Suprapubic skin (tissue), 4 donors: Measurements from ENCODE around the gene TRIP4. TPM values are rescaled to one million over a fixed set of nuclear protein-coding genes. Genes with fewer than 3 reads are reported as not detected.

Experiments
- DNase-seq, 2 donors: peaks; one replicate each; pipeline ENCODE4 v3.0.0-alpha.2; 2019; ENCODE audit warnings: low spot score in 2 of 2
- H3K27ac ChIP-seq: fragments of 200-600 bp; sonication (generic); one replicate; pipeline ENCODE4 v1.5.1; 2019
- H3K27me3 ChIP-seq: fragments of 200-600 bp; sonication (generic); one replicate; pipeline ENCODE4 v1.5.1; 2019
- H3K36me3 ChIP-seq: fragments of 200-600 bp; sonication (generic); one replicate; pipeline ENCODE4 v1.5.1; 2019
- H3K4me1 ChIP-seq: fragments of 200-600 bp; sonication (generic); one replicate; pipeline ENCODE4 v1.5.1; 2019
- H3K4me3 ChIP-seq: fragments of 200-600 bp; sonication (generic); one replicate; pipeline ENCODE4 v1.5.1; 2019; ENCODE audit warnings: mild to moderate bottlenecking
- H3K9me3 ChIP-seq: fragments of 200-600 bp; sonication (generic); one replicate; pipeline ENCODE4 v1.5.1; 2019
- EP300 ChIP-seq: sonication (generic); formaldehyde crosslinking; IDR thresholded peaks from one replicate; pipeline ENCODE4 v1.6.1; 2017; ENCODE audit warnings: antibody characterized with exemption
- POLR2A ChIP-seq, 2 donors: fragments of 450-650 bp; IDR thresholded peaks; one replicate each; pipeline ENCODE4 v1.6.1; 2017; ENCODE audit warnings: antibody characterized with exemption in 2 of 2, mild to moderate bottlenecking in 2 of 2, moderate library complexity in 2 of 2
- POLR2AphosphoS5 ChIP-seq, 3 donors: sonication (generic); formaldehyde crosslinking; IDR thresholded peaks; one replicate each; pipeline ENCODE4 v1.6.1; 2017; ENCODE audit warnings: antibody characterized with exemption in 3 of 3
- WGBS: methylation state at CpG from one replicate; pipeline ENCODE4 v1.1.5; 2018; 5-methylcytosine and 5-hydroxymethylcytosine counted together
- total RNA-seq, 4 donors: library from RNA; depleted of rRNA; stranded (reverse); fragments of >200 nt; gene quantifications; one replicate each; pipeline ENCODE4 v1.1.0, GENCODE V29; 2016
- TF ChIP-seq, protein P1 (sequence below), 2 donors: fragments of 200-600 bp in 1 of 2; fragments of 450-650 bp in 1 of 2; sonication (generic) in 1 of 2; IDR thresholded peaks; one replicate each; pipeline ENCODE4 v1.5.1; 2016 to 2019; ENCODE audit warnings: antibody characterized with exemption in 2 of 2, mild to moderate bottlenecking in 1 of 2, moderate library complexity in 1 of 2

The TRIP4 gene
- total RNA-seq, 4 donors from 2014 or later, result 8.3 to 22.2 (median 13.0) TPM

DNA sequence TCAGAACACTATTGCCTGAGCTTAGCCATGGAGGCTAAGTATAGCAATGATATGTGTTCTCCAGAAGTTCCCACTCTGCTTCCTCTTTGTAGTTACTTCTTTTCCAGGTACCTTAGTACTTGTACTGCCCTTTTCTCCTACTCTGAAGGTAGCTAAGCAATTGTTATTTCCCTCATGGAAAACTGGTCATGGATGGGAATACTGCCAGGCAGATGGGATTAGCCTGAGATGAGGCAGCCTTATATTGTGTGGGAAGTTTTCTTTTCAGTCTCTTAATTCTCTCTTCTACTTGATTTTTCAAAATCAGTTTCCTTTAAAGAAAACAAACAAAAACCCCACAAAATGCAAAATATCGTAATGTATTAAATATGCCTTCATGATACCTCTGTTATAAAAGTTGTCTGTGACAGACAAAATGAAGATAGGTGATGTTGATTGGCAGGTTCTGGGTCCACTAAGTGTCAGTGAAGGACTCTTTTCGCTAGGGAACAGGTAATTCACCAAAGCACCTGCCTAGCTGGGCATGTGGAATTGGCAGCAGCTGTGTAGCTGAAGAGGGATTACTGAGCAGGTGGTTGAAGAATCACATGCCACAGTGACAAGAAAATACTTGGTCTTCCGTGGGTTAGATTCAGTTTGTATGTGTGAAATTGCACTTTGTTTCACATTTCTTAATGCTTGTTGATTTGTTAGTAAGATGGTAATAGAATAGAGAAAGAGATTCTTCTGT lies 76.8 kb downstream of the TRIP4 start:
- Histone ChIP-seq H3K9me3 (no peaks in the 10 kb centered on the region), H3K4me3 (no peak overlapping the region), H3K36me3 (no peaks in the 10 kb centered on the region), H3K4me1 (peaks cover 60% of the 10 kb centered on the region), H3K27ac (no peak overlapping the region), H3K27me3 (no peaks in the 10 kb centered on the region)
- TF ChIP-seq EP300, result no peak
- TF ChIP-seq POLR2AphosphoS5 (IDR thresholded peaks at IDR 0.05), result no peak
- TF ChIP-seq, protein P1, sequence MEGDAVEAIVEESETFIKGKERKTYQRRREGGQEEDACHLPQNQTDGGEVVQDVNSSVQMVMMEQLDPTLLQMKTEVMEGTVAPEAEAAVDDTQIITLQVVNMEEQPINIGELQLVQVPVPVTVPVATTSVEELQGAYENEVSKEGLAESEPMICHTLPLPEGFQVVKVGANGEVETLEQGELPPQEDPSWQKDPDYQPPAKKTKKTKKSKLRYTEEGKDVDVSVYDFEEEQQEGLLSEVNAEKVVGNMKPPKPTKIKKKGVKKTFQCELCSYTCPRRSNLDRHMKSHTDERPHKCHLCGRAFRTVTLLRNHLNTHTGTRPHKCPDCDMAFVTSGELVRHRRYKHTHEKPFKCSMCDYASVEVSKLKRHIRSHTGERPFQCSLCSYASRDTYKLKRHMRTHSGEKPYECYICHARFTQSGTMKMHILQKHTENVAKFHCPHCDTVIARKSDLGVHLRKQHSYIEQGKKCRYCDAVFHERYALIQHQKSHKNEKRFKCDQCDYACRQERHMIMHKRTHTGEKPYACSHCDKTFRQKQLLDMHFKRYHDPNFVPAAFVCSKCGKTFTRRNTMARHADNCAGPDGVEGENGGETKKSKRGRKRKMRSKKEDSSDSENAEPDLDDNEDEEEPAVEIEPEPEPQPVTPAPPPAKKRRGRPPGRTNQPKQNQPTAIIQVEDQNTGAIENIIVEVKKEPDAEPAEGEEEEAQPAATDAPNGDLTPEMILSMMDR (IDR thresholded peaks at IDR 0.05), result no peak
- TF ChIP-seq POLR2A (IDR thresholded peaks at IDR 0.05), result no peak
- WGBS, result 57% methylated on average over 3 of the region's 3 CpGs
- no peak for DNase-seq

DNA sequence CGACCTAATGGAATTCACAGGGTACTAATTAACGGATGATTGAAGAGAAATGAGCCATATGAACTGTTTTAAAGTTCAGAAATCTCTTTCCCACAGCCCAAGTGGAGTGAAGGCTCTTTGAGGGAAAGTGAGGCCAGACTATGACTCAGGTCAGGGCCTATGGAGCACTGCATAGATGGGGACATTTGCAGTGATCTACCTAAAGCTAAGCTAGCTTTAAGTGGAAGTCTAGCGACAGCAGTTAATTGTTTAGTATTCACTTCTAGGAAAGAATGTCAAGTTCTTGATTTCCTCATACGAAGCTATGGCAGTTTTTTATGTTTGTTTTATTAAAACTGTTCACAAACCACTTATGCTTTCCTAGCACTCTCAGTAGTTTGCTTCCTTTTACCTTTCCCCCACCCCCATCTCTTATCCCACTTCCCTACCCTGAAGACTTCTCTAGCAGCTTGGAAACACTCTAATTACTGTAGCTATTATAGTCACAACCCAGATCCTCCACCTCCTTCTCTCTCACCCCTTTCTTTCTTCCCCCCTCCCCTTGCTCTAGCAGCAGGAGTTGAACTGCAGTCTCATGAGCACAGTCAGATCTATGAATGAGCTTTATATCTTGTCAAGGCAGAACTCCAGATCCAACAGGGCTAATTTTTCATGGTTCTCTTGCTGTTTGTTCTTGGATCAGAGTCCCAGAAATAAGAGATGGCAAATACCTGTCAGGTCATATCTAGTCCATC lies 78.9 kb downstream of the TRIP4 start:
- TF ChIP-seq, protein P1 (IDR thresholded peaks at IDR 0.05), result no peak
- TF ChIP-seq POLR2AphosphoS5 (IDR thresholded peaks at IDR 0.05) (no peak), POLR2A (IDR thresholded peaks at IDR 0.05) (no peak), EP300 (no peak)
- no peak overlapping the region for H3K27ac ChIP-seq
- no peak for DNase-seq
- no peaks in the 10 kb centered on the region for H3K36me3 ChIP-seq
- H3K4me3 ChIP-seq, result no peak overlapping the region
- no peaks in the 10 kb centered on the region for H3K27me3 ChIP-seq
- WGBS, result 85% methylated on average over 4 of the region's 4 CpGs
- no peaks in the 10 kb centered on the region for H3K9me3 ChIP-seq
- peaks cover 48% of the 10 kb centered on the region for H3K4me1 ChIP-seq

DNA sequence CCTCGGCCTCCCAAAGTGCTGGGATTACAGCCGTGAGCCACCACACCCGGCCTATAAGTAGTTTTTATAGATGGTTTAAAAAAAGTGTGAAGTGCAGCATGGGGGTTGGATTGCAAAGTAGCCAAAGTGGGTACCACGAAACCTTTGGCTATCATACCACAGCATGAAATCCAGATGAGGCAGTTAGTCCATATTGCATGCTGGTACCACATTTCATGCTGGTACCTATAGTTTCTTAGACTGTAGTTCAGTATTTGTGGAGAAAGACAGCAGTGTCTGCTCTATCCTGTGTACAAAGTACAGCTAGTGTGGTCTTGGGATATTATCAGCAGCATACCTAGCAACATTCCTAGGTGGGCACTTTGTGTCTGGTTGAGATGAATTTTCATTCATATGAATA lies 84.5 kb downstream of the TRIP4 start:
- H3K27ac ChIP-seq, result no peak overlapping the region
- no peak overlapping the region for H3K4me3 ChIP-seq
- H3K27me3 ChIP-seq, result no peaks in the 10 kb centered on the region
- DNase-seq, result no peak
- no peaks in the 10 kb centered on the region for H3K9me3 ChIP-seq
- no peaks in the 10 kb centered on the region for H3K36me3 ChIP-seq
- TF ChIP-seq POLR2AphosphoS5 (IDR thresholded peaks at IDR 0.05) (no peak), EP300 (no peak), POLR2A (IDR thresholded peaks at IDR 0.05) (no peak)
- TF ChIP-seq, protein P1 (IDR thresholded peaks at IDR 0.05), result no peak
- WGBS, result 86% methylated on average over 4 of the region's 4 CpGs
- H3K4me1 ChIP-seq, result peaks cover 5% of the 10 kb centered on the region

DNA sequence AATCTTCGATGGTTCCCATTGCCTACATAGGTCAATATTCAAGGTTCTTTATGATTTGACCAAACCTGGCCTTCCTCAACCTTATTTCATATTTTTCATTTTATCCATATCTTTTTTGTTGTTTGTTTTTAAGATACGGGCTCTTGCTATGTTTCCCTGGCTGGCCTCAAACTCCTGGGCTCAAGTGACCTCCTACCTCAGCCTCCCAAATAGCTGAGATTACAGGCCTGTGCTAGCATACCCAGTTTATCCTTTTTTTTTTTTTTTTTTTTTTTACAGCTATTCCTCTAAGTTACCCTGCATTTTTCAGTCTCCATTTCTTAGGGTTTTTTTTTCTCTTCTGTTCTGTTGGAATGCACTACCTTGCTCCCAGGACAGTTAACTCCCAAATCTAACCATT lies 87.2 kb downstream of the TRIP4 start:
- Histone ChIP-seq H3K36me3 (no peaks in the 10 kb centered on the region), H3K9me3 (no peaks in the 10 kb centered on the region), H3K27me3 (no peaks in the 10 kb centered on the region), H3K4me1 (peaks cover 7% of the 10 kb centered on the region), H3K27ac (no peak overlapping the region), H3K4me3 (no peak overlapping the region)
- DNase-seq, result no peak
- WGBS, result 98% methylated on average over 2 of the region's 2 CpGs
- TF ChIP-seq EP300, result no peak
- TF ChIP-seq POLR2AphosphoS5 (IDR thresholded peaks at IDR 0.05), result no peak
- TF ChIP-seq, protein P1 (IDR thresholded peaks at IDR 0.05), result no peak
- TF ChIP-seq POLR2A (IDR thresholded peaks at IDR 0.05), result no peak

DNA sequence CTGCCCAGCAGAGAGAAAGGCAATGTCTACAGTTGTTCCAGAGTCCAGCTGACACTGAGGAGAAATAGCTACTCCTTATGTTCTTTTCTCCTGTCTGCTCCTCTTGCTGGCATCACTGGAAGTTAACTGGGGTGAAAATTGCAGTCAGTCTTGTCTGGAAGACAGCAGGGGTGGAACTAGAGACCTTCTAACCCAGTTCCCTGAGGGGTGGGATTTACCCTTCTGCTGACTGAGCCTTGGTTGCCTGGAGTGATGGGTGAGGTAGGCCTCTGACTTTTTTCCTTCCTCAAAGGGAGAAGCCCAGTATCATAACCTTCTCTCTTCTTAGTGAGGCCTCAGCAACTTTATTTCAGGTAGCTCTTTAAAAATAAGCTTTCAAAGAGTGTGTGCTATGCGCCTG lies 88.9 kb downstream of the TRIP4 start:
- DNase-seq, result no peak
- no peaks in the 10 kb centered on the region for H3K36me3 ChIP-seq
- no peaks in the 10 kb centered on the region for H3K27me3 ChIP-seq
- H3K9me3 ChIP-seq, result no peaks in the 10 kb centered on the region
- no peak overlapping the region for H3K4me3 ChIP-seq
- peaks cover 7% of the 10 kb centered on the region for H3K4me1 ChIP-seq
- H3K27ac ChIP-seq, result no peak overlapping the region
- WGBS, result 100% methylated on average over 1 of the region's 1 CpG
- TF ChIP-seq POLR2AphosphoS5 (IDR thresholded peaks at IDR 0.05) (no peak), EP300 (no peak), POLR2A (IDR thresholded peaks at IDR 0.05) (no peak)
- TF ChIP-seq, protein P1 (IDR thresholded peaks at IDR 0.05), result no peak
